A549 (cell line): ENCODE results near the gene EXOSC6. TPM values are rescaled to one million over a fixed set of nuclear protein-coding genes. Genes with fewer than 3 reads are reported as not detected.
A peak's percentile ranks its signal among the peaks of the same experiment; 100 is the strongest.

Experiments used
- ATAC-seq, 2 experiments: fragments of 200-7000 bp in 1 of 2; fragments of >200 bp in 1 of 2; cut with Nextera tagmentation in 1 of 2; cut with Tn5 transposase in 1 of 2; 3 replicates each; pipeline versions ENCODE4 v1.8.0 to v1.9.1; 2018 to 2020; ENCODE audit warnings: mild to moderate bottlenecking in 1 of 2, moderate library complexity in 1 of 2
- CTCF ChIA-PET: fragments of 300-600 bp; sonication (Branson Sonifier 250); formaldehyde crosslinking; extraction: SDS; loops from one replicate; lab custom pipeline; 2021; ENCODE audit warnings: antibody characterized with exemption, inconsistent platforms; lab: Yijun Ruan, JAX
- POLR2A ChIA-PET: fragments of 350-600 bp; formaldehyde crosslinking; extraction: SDS; loops from one replicate; lab custom pipeline; 2021; ENCODE audit warnings: antibody characterized with exemption, inconsistent platforms; lab: Yijun Ruan, JAX
- DNase-seq, 2 experiments: peaks; one replicate each; pipeline versions ENCODE4 v3.0.0 to v3.0.0-alpha.2; 2011 to 2016; ENCODE audit warnings: low read depth in 1 of 2, low spot score in 1 of 2
- FAIRE-seq: peaks from 2 replicates; lab custom pipeline; 2011; peaks lifted over from hg19 to GRCh38; lab: Jason Lieb, UNC
- H3K27ac ChIP-seq, 2 experiments: fragments of >200 bp; sonication (Bioruptor Twin); formaldehyde crosslinking; 3 replicates each; pipeline ENCODE4 v1.5.1; 2016 to 2017
- H3K4me1 ChIP-seq: fragments of >200 bp; sonication (Bioruptor Twin); formaldehyde crosslinking; 3 replicates; pipeline ENCODE4 v1.6.1; 2016
- H3K4me2 ChIP-seq: fragments of >200 bp; sonication (Bioruptor Twin); formaldehyde crosslinking; 3 replicates; pipeline ENCODE4 v1.6.1; 2016
- H3K4me3 ChIP-seq: fragments of >200 bp; sonication (Bioruptor Twin); formaldehyde crosslinking; 3 replicates; pipeline ENCODE4 v1.5.1; 2016
- H3K9me3 ChIP-seq: fragments of >200 bp; sonication (Bioruptor Twin); formaldehyde crosslinking; 3 replicates; pipeline ENCODE4 v1.6.1; 2016
- BHLHE40 ChIP-seq: IDR thresholded peaks from 2 replicates; pipeline ENCODE4 v1.6.1; 2012; ENCODE audit warnings: low read depth, low read length, inconsistent platforms
- CBX2 ChIP-seq: fragments of 200-600 bp; sonication (generic); IDR thresholded peaks from 2 replicates; pipeline ENCODE4 v1.6.1; 2016; ENCODE audit warnings: low read depth, mild to moderate bottlenecking, borderline replicate concordance
- CEBPB ChIP-seq, 2 experiments: fragments of >200 bp in 1 of 2; sonication (Bioruptor Twin) in 1 of 2; formaldehyde crosslinking in 1 of 2; IDR thresholded peaks; 2 replicates each; pipeline ENCODE4 v1.6.1; 2012 to 2016
- CHD2 ChIP-seq: fragments of 150-350 bp; IDR thresholded peaks from 2 replicates; pipeline ENCODE4 v1.6.1; 2014; ENCODE audit warnings: low read length; ENCODE audit not compliant: partially characterized antibody
- CHD4 ChIP-seq: fragments of 200-600 bp; sonication (generic); IDR thresholded peaks from 2 replicates; pipeline ENCODE4 v1.6.1; 2016; ENCODE audit warnings: antibody characterized with exemption, mild to moderate bottlenecking, borderline replicate concordance
- EHMT2 ChIP-seq: fragments of 200-600 bp; sonication (generic); IDR thresholded peaks from 2 replicates; pipeline ENCODE4 v1.6.1; 2016; ENCODE audit warnings: antibody characterized with exemption, low read depth, mild to moderate bottlenecking, moderate library complexity
- ESRRA ChIP-seq: fragments of 150-350 bp; IDR thresholded peaks from 2 replicates; pipeline ENCODE4 v1.6.1; 2014; ENCODE audit warnings: mild to moderate bottlenecking, low read length, borderline replicate concordance
- FOSB ChIP-seq: fragments of 250-450 bp; sonication (Bioruptor Pico); IDR thresholded peaks from 2 replicates; pipeline ENCODE4 v1.5.0; 2020; ENCODE audit warnings: mild to moderate bottlenecking, moderate library complexity
- FOSL2 ChIP-seq, 2 experiments: fragments of 450-650 bp in 1 of 2; fragments of >200 bp in 1 of 2; sonication (Bioruptor Twin) in 1 of 2; formaldehyde crosslinking; IDR thresholded peaks; 2 replicates each; pipeline versions ENCODE4 v1.5.0 to v1.6.1; 2016 to 2020; ENCODE audit warnings: mild to moderate bottlenecking in 1 of 2, moderate library complexity in 1 of 2
- FOXS1 ChIP-seq: fragments of 250-450 bp; sonication (Bioruptor Pico); IDR thresholded peaks from 2 replicates; pipeline ENCODE4 v1.5.0; 2020; ENCODE audit warnings: mild to moderate bottlenecking, moderate library complexity
- GATA3 ChIP-seq: IDR thresholded peaks from 2 replicates; pipeline ENCODE4 v1.6.1; 2012; ENCODE audit warnings: borderline replicate concordance
- HDAC2 ChIP-seq: fragments of 200-600 bp; sonication (generic); IDR thresholded peaks from 2 replicates; pipeline ENCODE4 v1.6.1; 2016
- HEYL ChIP-seq: fragments of 250-450 bp; sonication (Bioruptor Pico); IDR thresholded peaks from 2 replicates; pipeline ENCODE4 v1.8.0; 2021; ENCODE audit warnings: mild to moderate bottlenecking, moderate library complexity
- HOXB13 ChIP-seq: fragments of 250-450 bp; sonication (Bioruptor Pico); IDR thresholded peaks from 2 replicates; pipeline ENCODE4 v1.5.0; 2020; ENCODE audit warnings: low read depth, mild to moderate bottlenecking, moderate library complexity
- JUN ChIP-seq, 2 experiments: fragments of >200 bp; sonication (Bioruptor Twin); formaldehyde crosslinking; IDR thresholded peaks; 2 replicates in 1 of 2; 3 replicates in 1 of 2; pipeline ENCODE4 v1.6.1; 2016 to 2017
- JUNB ChIP-seq: fragments of >200 bp; sonication (Bioruptor Twin); formaldehyde crosslinking; IDR thresholded peaks from 2 replicates; pipeline ENCODE4 v1.6.1; 2016
- KDM5A ChIP-seq: fragments of 200-600 bp; sonication (generic); IDR thresholded peaks from 2 replicates; pipeline ENCODE4 v1.6.1; 2016; ENCODE audit warnings: antibody characterized with exemption, mild to moderate bottlenecking
- MAFK ChIP-seq: fragments of 450-650 bp; IDR thresholded peaks from 2 replicates; pipeline ENCODE4 v1.6.1; 2014; ENCODE audit not compliant: partially characterized antibody
- MYC ChIP-seq: IDR thresholded peaks from 2 replicates; pipeline ENCODE4 v1.6.1; 2012; ENCODE audit warnings: mild to moderate bottlenecking, inconsistent platforms, low read length, improper control_type of control experiment, borderline replicate concordance
- NFE2L2 ChIP-seq: fragments of 150-350 bp; conservative IDR thresholded peaks from 2 replicates; pipeline ENCODE4 v1.6.1; 2014; ENCODE audit warnings: low read length
- NPAS2 ChIP-seq: fragments of 250-450 bp; sonication (Bioruptor Pico); IDR thresholded peaks from 2 replicates; pipeline ENCODE4 v1.8.0; 2022; ENCODE audit warnings: mild to moderate bottlenecking, moderate library complexity, borderline replicate concordance
- NR3C1 ChIP-seq: fragments of >200 bp; sonication (Bioruptor Twin); formaldehyde crosslinking; IDR thresholded peaks from 3 replicates; pipeline ENCODE4 v1.6.1; 2017
- PHF8 ChIP-seq: fragments of 200-600 bp; sonication (generic); IDR thresholded peaks from 2 replicates; pipeline ENCODE4 v1.6.1; 2016; ENCODE audit warnings: low read depth, mild to moderate bottlenecking, antibody characterized with exemption, moderate library complexity, borderline replicate concordance
- POLR2A ChIP-seq: IDR thresholded peaks from 2 replicates; pipeline ENCODE4 v1.6.1; 2012; ENCODE audit warnings: mild to moderate bottlenecking, low read length
- RAD21 ChIP-seq, 2 experiments: fragments of >200 bp in 1 of 2; sonication (Bioruptor Twin) in 1 of 2; formaldehyde crosslinking in 1 of 2; IDR thresholded peaks in 1 of 2; conservative IDR thresholded peaks in 1 of 2; 2 replicates in 1 of 2; 3 replicates in 1 of 2; pipeline ENCODE4 v1.6.1; 2012 to 2018; ENCODE audit warnings: inconsistent platforms in 1 of 2
- RCOR1 ChIP-seq: fragments of 150-350 bp; IDR thresholded peaks from 2 replicates; pipeline ENCODE4 v1.6.1; 2014; ENCODE audit warnings: antibody characterized with exemption, low read length, low read depth
- RFX5 ChIP-seq: fragments of 450-650 bp; IDR thresholded peaks from 2 replicates; pipeline ENCODE4 v1.7.1; 2014; ENCODE audit warnings: antibody characterized with exemption, mild to moderate bottlenecking, moderate library complexity
- RNF2 ChIP-seq: fragments of 200-600 bp; sonication (generic); IDR thresholded peaks from 2 replicates; pipeline ENCODE4 v1.6.1; 2016; ENCODE audit warnings: low read depth, mild to moderate bottlenecking, antibody characterized with exemption, moderate library complexity, borderline replicate concordance
- SREBF2 ChIP-seq: fragments of 450-650 bp; IDR thresholded peaks from 2 replicates; pipeline ENCODE4 v1.6.1; 2014; ENCODE audit warnings: mild to moderate bottlenecking, moderate library complexity
- TFCP2L1 ChIP-seq: fragments of 250-450 bp; sonication (Bioruptor Pico); IDR thresholded peaks from 2 replicates; pipeline ENCODE4 v1.5.0; 2021; ENCODE audit warnings: mild to moderate bottlenecking
- TP53 ChIP-seq: fragments of 250-450 bp; sonication (Bioruptor Pico); IDR thresholded peaks from 2 replicates; pipeline ENCODE4 v1.5.0; 2021; ENCODE audit warnings: mild to moderate bottlenecking, moderate library complexity
- ZC3H11A ChIP-seq: fragments of 450-650 bp; IDR thresholded peaks from 2 replicates; pipeline ENCODE4 v1.6.1; 2014; ENCODE audit warnings: antibody characterized with exemption, mild to moderate bottlenecking
- ZFP36 ChIP-seq: fragments of 450-650 bp; IDR thresholded peaks from 2 replicates; pipeline ENCODE4 v1.6.1; 2014; ENCODE audit warnings: borderline replicate concordance; ENCODE audit not compliant: partially characterized antibody
- ZNF302 ChIP-seq: fragments of 250-450 bp; sonication (Bioruptor Pico); IDR thresholded peaks from 2 replicates; pipeline ENCODE4 v1.9.0; 2021; ENCODE audit warnings: inconsistent platforms, mild to moderate bottlenecking, moderate library complexity
- ZSCAN20 ChIP-seq: fragments of 250-450 bp; sonication (Bioruptor Pico); IDR thresholded peaks from 2 replicates; pipeline ENCODE4 v1.8.0; 2022; ENCODE audit warnings: mild to moderate bottlenecking, moderate library complexity
- WGBS: methylation state at CpG from one replicate; pipeline ENCODE4 v1.1.6; 2017; ENCODE audit errors: missing lambda C conversion rate; 5-methylcytosine and 5-hydroxymethylcytosine counted together
- polyA minus RNA-seq: library from RNA; depleted of rRNA, polyadenylated mRNA; stranded (reverse); fragments of >200 nt; gene quantifications from 2 replicates; pipeline ENCODE4 v1.2.3, GENCODE V29; 2011; rRNA and poly(A)+ RNA removed
- polyA plus RNA-seq, 4 experiments: library from polyadenylated mRNA; depleted of rRNA in 3 of 4; stranded (reverse); fragments of >200 nt; fragmentation: RNase III in 1 of 4; extraction: RNeasy Plus Mini Kit Qiagen cat#74134 plus additional on column Dnase treatment in 1 of 4; gene quantifications; 2 replicates in 3 of 4; 3 replicates in 1 of 4; pipeline ENCODE4 v1.2.3, GENCODE V29; 2011 to 2017
- TF ChIP-seq, protein P1 (sequence below): fragments of 450-650 bp; IDR thresholded peaks from 2 replicates; pipeline ENCODE4 v1.6.1; 2014; ENCODE audit warnings: antibody characterized with exemption
- TF ChIP-seq, protein P2 (sequence below): fragments of >200 bp; sonication (Bioruptor Twin); formaldehyde crosslinking; IDR thresholded peaks from 3 replicates; pipeline ENCODE4 v1.6.1; 2016
- TF ChIP-seq, protein P3 (sequence below): IDR thresholded peaks from 2 replicates; pipeline ENCODE4 v1.6.1; 2012
- TF ChIP-seq, protein P4 (sequence below): IDR thresholded peaks from 2 replicates; pipeline ENCODE4 v1.6.1; 2012

EXOSC6 gene
- 12.9 and 15.0 TPM in 2 replicates for polyA plus RNA-seq (2011; rRNA removed)
- 9.7 and 13.9 TPM in 2 replicates for polyA plus RNA-seq (2012; cell fraction: cytosol; rRNA removed)
- 13.0 and 13.6 TPM in 2 replicates for polyA plus RNA-seq (2012; cell fraction: nucleus; rRNA removed)
- 10.8 to 12.2 TPM (median 11.7 TPM) in 3 replicates for polyA plus RNA-seq (2017; fragmentation: RNase III; extraction: RNeasy Plus Mini Kit Qiagen cat#74134 plus additional on column Dnase treatment)
- 10.2 and 10.5 TPM in 2 replicates for polyA minus RNA-seq

DNA sequence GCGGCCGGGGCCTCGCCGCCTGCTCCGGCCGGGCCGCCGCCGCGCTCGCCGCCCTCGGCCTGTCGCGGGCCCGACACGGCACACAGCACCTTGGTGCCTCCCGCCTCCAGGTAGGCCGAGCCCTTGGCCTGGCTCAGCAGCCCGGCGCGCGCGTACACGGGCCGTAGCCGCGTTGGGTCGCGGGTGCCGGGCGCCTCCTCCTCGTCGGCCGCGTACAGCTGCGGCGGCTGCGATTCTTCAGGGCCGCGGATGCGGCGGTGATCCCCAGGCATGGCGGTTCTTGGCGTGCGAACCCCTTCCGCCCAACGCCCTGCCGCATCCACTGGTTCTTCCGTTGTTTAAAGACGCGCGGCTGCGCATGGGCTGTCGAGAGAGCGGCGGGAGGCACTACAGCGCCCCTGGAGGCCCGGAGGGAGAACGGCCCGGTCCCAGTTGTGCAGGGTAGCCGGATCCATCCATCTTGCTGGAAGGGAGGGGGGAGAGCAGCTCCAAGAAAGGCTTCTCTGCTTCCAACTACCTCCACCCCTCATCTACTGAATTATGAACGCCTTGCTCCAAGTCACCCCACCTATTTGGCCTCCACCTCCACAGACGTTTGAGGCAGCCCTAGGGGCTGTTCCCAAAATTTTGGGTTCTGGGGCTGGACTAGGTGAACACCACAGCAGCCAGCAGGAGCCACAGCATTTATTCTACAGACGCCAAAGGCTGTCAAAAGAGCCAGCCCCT is at the start of gene EXOSC6:
Gene EXOSC6 (minus strand): TSS at position 312 of the 726 bp plus-strand sequence. CDS start 40 bp downstream, at position 272.
- 9% methylated on average over 10 of the region's 65 CpGs for WGBS
- POLR2A ChIA-PET: interaction anchor here (0.5 to 1.5 kb wide), 4 partner anchors 13 to 37 kb away, joined by 3 to 7 read pairs (median 4); partner anchors contain the start of gene AARS1
- Histone ChIP-seq H3K27ac (peak within 1 kb of the TSS; percentile 94 to 98), H3K4me1 (peaks cover 11% of the 10 kb centered on the region), H3K9me3 (no peaks in the 10 kb centered on the region), H3K4me2 (peak within 1 kb of the TSS; percentile 96), H3K4me3 (peak within 1 kb of the TSS; percentile 69)
- ATAC-seq (peak; percentile 79 to 95), FAIRE-seq (no peak), DNase-seq (peak; percentile 94 to 97)
- CTCF ChIA-PET: interaction anchor here (0.6 to 4.8 kb wide), 16 partner anchors 8 to 401 kb away, joined by 3 to 53 read pairs (median 4); partner anchors contain the start of gene DDX19B
- TF ChIP-seq EHMT2 (no peak), NFE2L2 (no peak), HOXB13 (no peak), HEYL (CRISPR knock-in tag) (no peak), FOSL2 (IDR thresholded peaks at IDR 0.05) (no peak), FOSL2 (CRISPR knock-in tag; IDR thresholded peaks at IDR 0.05) (no peak), JUN (IDR thresholded peaks at IDR 0.05) (peak; percentile 99 to 100), ZNF302 (CRISPR knock-in tag) (no peak), CHD2 (no peak), RCOR1 (no peak), NPAS2 (CRISPR knock-in tag) (no peak), RNF2 (no peak), RAD21 (conservative IDR thresholded peaks at IDR 0.05 in 1 of 2, IDR thresholded peaks at IDR 0.05 in 1 of 2) (no peak), CEBPB (IDR thresholded peaks at IDR 0.05) (no peak), GATA3 (peak; percentile 51; the same call in 1 of the 2 replicates), MAFK (no peak), PHF8 (peak; percentile 78; the same call in 1 of the 2 replicates), BHLHE40 (no peak), ZC3H11A (no peak), TP53 (CRISPR knock-in tag) (no peak), SREBF2 (no peak), KDM5A (peak; percentile 41; the same call in 1 of the 2 replicates), ZSCAN20 (CRISPR knock-in tag) (no peak), FOSB (peak; percentile 40; the same call in 1 of the 2 replicates), RFX5 (no peak), ESRRA (no peak), JUNB (no peak), TFCP2L1 (CRISPR knock-in tag) (0 out of 2 replicates have a peak, but pooled peaks have one; percentile 52), ZFP36 (no peak), POLR2A (peak; percentile 84), CBX2 (no peak), CHD4 (no peak), HDAC2 (no peak; the same call in 1 of the 2 replicates), FOXS1 (CRISPR knock-in tag) (no peak), NR3C1 (no peak), MYC (peak; percentile 36; the same call in 1 of the 2 replicates)
- TF ChIP-seq, protein P1, sequence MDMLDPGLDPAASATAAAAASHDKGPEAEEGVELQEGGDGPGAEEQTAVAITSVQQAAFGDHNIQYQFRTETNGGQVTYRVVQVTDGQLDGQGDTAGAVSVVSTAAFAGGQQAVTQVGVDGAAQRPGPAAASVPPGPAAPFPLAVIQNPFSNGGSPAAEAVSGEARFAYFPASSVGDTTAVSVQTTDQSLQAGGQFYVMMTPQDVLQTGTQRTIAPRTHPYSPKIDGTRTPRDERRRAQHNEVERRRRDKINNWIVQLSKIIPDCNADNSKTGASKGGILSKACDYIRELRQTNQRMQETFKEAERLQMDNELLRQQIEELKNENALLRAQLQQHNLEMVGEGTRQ: no peak
- TF ChIP-seq, protein P2, sequence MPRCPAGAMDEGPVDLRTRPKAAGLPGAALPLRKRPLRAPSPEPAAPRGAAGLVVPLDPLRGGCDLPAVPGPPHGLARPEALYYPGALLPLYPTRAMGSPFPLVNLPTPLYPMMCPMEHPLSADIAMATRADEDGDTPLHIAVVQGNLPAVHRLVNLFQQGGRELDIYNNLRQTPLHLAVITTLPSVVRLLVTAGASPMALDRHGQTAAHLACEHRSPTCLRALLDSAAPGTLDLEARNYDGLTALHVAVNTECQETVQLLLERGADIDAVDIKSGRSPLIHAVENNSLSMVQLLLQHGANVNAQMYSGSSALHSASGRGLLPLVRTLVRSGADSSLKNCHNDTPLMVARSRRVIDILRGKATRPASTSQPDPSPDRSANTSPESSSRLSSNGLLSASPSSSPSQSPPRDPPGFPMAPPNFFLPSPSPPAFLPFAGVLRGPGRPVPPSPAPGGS: peak; percentile 67; the same call in 1 of the 3 replicates
- TF ChIP-seq, protein P3, sequence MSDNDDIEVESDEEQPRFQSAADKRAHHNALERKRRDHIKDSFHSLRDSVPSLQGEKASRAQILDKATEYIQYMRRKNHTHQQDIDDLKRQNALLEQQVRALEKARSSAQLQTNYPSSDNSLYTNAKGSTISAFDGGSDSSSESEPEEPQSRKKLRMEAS: peak; percentile 92
- TF ChIP-seq, protein P4, sequence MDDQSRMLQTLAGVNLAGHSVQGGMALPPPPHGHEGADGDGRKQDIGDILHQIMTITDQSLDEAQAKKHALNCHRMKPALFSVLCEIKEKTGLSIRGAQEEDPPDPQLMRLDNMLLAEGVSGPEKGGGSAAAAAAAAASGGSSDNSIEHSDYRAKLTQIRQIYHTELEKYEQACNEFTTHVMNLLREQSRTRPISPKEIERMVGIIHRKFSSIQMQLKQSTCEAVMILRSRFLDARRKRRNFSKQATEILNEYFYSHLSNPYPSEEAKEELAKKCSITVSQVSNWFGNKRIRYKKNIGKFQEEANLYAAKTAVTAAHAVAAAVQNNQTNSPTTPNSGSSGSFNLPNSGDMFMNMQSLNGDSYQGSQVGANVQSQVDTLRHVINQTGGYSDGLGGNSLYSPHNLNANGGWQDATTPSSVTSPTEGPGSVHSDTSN: peak; percentile 81
